Mesenchymal stem cell (in vitro differentiated cells and primary cell): ENCODE measurements around the gene ZBTB7B.
A peak's percentile ranks its signal among the peaks of the same experiment; 100 is the strongest.

Experiments
- DNase-seq: peaks from one replicate; pipeline ENCODE4 v3.0.0-alpha.2; 2013
- H2AFZ ChIP-seq: one replicate; pipeline ENCODE4 v1.6.1; 2013; ENCODE audit warnings: low read depth, mild to moderate bottlenecking, control low read depth, inconsistent platforms, low read length, moderate library complexity
- H2AK5ac ChIP-seq: 2 replicates; pipeline ENCODE4 v1.6.1; 2013; ENCODE audit warnings: low read length, moderate library complexity, mild to moderate bottlenecking, inconsistent platforms; ENCODE audit not compliant: severe bottlenecking
- H2BK120ac ChIP-seq: one replicate; pipeline ENCODE4 v1.6.1; 2013; ENCODE audit warnings: low read depth, mild to moderate bottlenecking, inconsistent platforms, low read length, moderate library complexity
- H2BK12ac ChIP-seq, 2 experiments: one replicate each; pipeline ENCODE4 v1.6.1; 2013; ENCODE audit warnings: inconsistent platforms in 2 of 2, low read length in 2 of 2, mild to moderate bottlenecking in 2 of 2, moderate library complexity in 2 of 2, control low read depth in 1 of 2
- H2BK15ac ChIP-seq: one replicate; pipeline ENCODE4 v1.6.1; 2013; ENCODE audit warnings: mild to moderate bottlenecking, low read depth, inconsistent platforms; ENCODE audit not compliant: poor library complexity, severe bottlenecking
- H2BK5ac ChIP-seq: 2 replicates; pipeline ENCODE4 v1.6.1; 2013; ENCODE audit warnings: low read depth, mild to moderate bottlenecking, low read length, control low read depth, inconsistent platforms; ENCODE audit not compliant: poor library complexity, severe bottlenecking
- H3K14ac ChIP-seq, 2 experiments: one replicate each; pipeline ENCODE4 v1.6.1; 2013; ENCODE audit warnings: inconsistent platforms in 2 of 2, low read length in 2 of 2, control low read depth in 1 of 2, mild to moderate bottlenecking in 1 of 2, moderate library complexity in 1 of 2
- H3K18ac ChIP-seq, 2 experiments: one replicate each; pipeline ENCODE4 v1.6.1; 2013; ENCODE audit warnings: inconsistent platforms in 2 of 2, low read length in 2 of 2, control low read depth in 1 of 2, low read depth in 1 of 2, mild to moderate bottlenecking in 1 of 2
- H3K23ac ChIP-seq, 2 experiments: one replicate each; pipeline ENCODE4 v1.6.1; 2013; ENCODE audit warnings: inconsistent platforms in 2 of 2, low read length in 2 of 2, mild to moderate bottlenecking in 2 of 2, moderate library complexity in 2 of 2, control low read depth in 1 of 2
- H3K27ac ChIP-seq: 2 replicates; pipeline ENCODE4 v1.5.1; 2013; ENCODE audit warnings: mild to moderate bottlenecking, moderate library complexity, low read length, control low read depth, inconsistent platforms; ENCODE audit not compliant: poor library complexity, severe bottlenecking
- H3K27me3 ChIP-seq, 2 experiments: 2 replicates each; pipeline versions ENCODE4 v1.6.1 to v1.7.0; 2013; ENCODE audit warnings: low read length in 2 of 2, mild to moderate bottlenecking in 2 of 2, moderate library complexity in 2 of 2, control low read depth in 1 of 2, inconsistent platforms in 1 of 2; ENCODE audit not compliant: control insufficient read depth in 1 of 2, insufficient read depth in 1 of 2
- H3K36me3 ChIP-seq, 2 experiments: 2 replicates each; pipeline versions ENCODE4 v1.6.1 to v1.7.0; 2013; ENCODE audit warnings: low read length in 2 of 2, control low read depth in 1 of 2, inconsistent platforms in 1 of 2, low read depth in 1 of 2, mild to moderate bottlenecking in 1 of 2; ENCODE audit not compliant: insufficient read depth in 2 of 2, control insufficient read depth in 1 of 2
- H3K4ac ChIP-seq, 2 experiments: one replicate each; pipeline ENCODE4 v1.6.1; 2013; ENCODE audit warnings: inconsistent platforms in 2 of 2, low read length in 2 of 2, mild to moderate bottlenecking in 2 of 2, moderate library complexity in 2 of 2, control low read depth in 1 of 2, low read depth in 1 of 2
- H3K4me1 ChIP-seq: 2 replicates; pipeline ENCODE4 v1.6.1; 2013; ENCODE audit warnings: low read depth, low read length, control low read depth; ENCODE audit not compliant: control insufficient read depth, insufficient read depth
- H3K4me2 ChIP-seq: 2 replicates; pipeline ENCODE4 v1.6.1; 2013; ENCODE audit warnings: low read length, mild to moderate bottlenecking, inconsistent platforms; ENCODE audit not compliant: poor library complexity, severe bottlenecking
- H3K4me3 ChIP-seq, 2 experiments: 2 replicates each; pipeline versions ENCODE4 v1.5.1 to v1.7.0; 2013; ENCODE audit warnings: low read length in 2 of 2, mild to moderate bottlenecking in 2 of 2, control low read depth in 1 of 2, low read depth in 1 of 2; ENCODE audit not compliant: insufficient read depth in 1 of 2
- H3K79me1 ChIP-seq: replicated peaks from 2 replicates; pipeline ENCODE4 v1.6.1; 2013; ENCODE audit warnings: mild to moderate bottlenecking, control low read depth, low read length, inconsistent platforms; ENCODE audit not compliant: poor library complexity, severe bottlenecking
- H3K9ac ChIP-seq: 2 replicates; pipeline ENCODE4 v1.7.0; 2013; ENCODE audit warnings: mild to moderate bottlenecking, low read length, moderate library complexity
- H3K9me3 ChIP-seq: 2 replicates; pipeline ENCODE4 v1.7.0; 2013; ENCODE audit warnings: mild to moderate bottlenecking, low read length; ENCODE audit not compliant: control insufficient read depth
- H4K8ac ChIP-seq: one replicate; pipeline ENCODE4 v1.6.1; 2013; ENCODE audit warnings: inconsistent platforms, mild to moderate bottlenecking, low read length, moderate library complexity
- H4K91ac ChIP-seq: one replicate; pipeline ENCODE4 v1.6.1; 2013; ENCODE audit warnings: mild to moderate bottlenecking, low read length, inconsistent platforms
- WGBS: methylation state at CpG from one replicate; pipeline ENCODE4 v1.1.7; 2013; ENCODE audit warnings: mixed read lengths; 5-methylcytosine and 5-hydroxymethylcytosine counted together

ZBTB7B gene

GRCh38 chr1:154988058-154988954 lies 14.3 kb upstream of the ZBTB7B start:
- no peak for DNase-seq
- H3K23ac ChIP-seq, result no peak overlapping the region

GRCh38 chr1:154989195-154989860 lies 13.3 kb upstream of the ZBTB7B start:
- H2BK12ac ChIP-seq, result no peak overlapping the region
- no peak overlapping the region for H2BK5ac ChIP-seq
- no peak for DNase-seq
- peaks cover 45 to 52% of the 10 kb centered on the region in 2 experiments for H3K36me3 ChIP-seq
- no peak overlapping the region for H3K4me3 ChIP-seq
- H4K8ac ChIP-seq, result no peak overlapping the region
- no peak overlapping the region for H2BK120ac ChIP-seq
- H3K9me3 ChIP-seq, result no peaks in the 10 kb centered on the region
- no peak overlapping the region for H3K18ac ChIP-seq
- H2AFZ ChIP-seq, result no peak overlapping the region
- H3K27ac ChIP-seq, result no peak overlapping the region
- no peak overlapping the region for H3K4me2 ChIP-seq
- no peak overlapping the region for H3K14ac ChIP-seq
- H2AK5ac ChIP-seq, result no peak overlapping the region
- H3K79me1 ChIP-seq, result peaks cover 32% of the 10 kb centered on the region
- H3K27me3 ChIP-seq, result no peaks in the 10 kb centered on the region
- no peak overlapping the region for H3K23ac ChIP-seq
- H4K91ac ChIP-seq, result peak overlapping the region; percentile 16
- H3K9ac ChIP-seq, result no peak overlapping the region
- WGBS, result 100% methylated on average over 1 of the region's 3 CpGs
- no peak overlapping the region for H2BK15ac ChIP-seq
- no peak overlapping the region for H3K4ac ChIP-seq
- H3K4me1 ChIP-seq, result peaks cover 24% of the 10 kb centered on the region

More at GRCh38 chr1:154988058-154988954, 14.3 kb upstream of the ZBTB7B start:
- Histone ChIP-seq H4K8ac (no peak overlapping the region), H3K79me1 (peaks cover 32% of the 10 kb centered on the region), H2AK5ac (no peak overlapping the region), H3K18ac (no peak overlapping the region), H2AFZ (no peak overlapping the region), H3K4me1 (peaks cover 23% of the 10 kb centered on the region), H3K36me3 (peaks cover 45 to 48% of the 10 kb centered on the region in 2 experiments), H3K4ac (no peak overlapping the region), H3K9ac (no peak overlapping the region), H3K4me3 (no peak overlapping the region), H2BK120ac (no peak overlapping the region), H3K27me3 (no peaks in the 10 kb centered on the region), H4K91ac (no peak overlapping the region), H3K9me3 (no peaks in the 10 kb centered on the region), H2BK12ac (no peak overlapping the region), H3K4me2 (no peak overlapping the region), H3K14ac (no peak overlapping the region), H2BK5ac (no peak overlapping the region), H3K27ac (no peak overlapping the region), H2BK15ac (no peak overlapping the region)
- 94% methylated on average over 17 of the region's 17 CpGs for WGBS

- H2AK5ac ChIP-seq, result no peak overlapping the region
- H2BK5ac ChIP-seq, result no peak overlapping the region
- H2AFZ ChIP-seq, result no peak overlapping the region
- peaks cover 31% of the 10 kb centered on the region for H3K79me1 ChIP-seq
- H3K4me1 ChIP-seq, result peaks cover 22% of the 10 kb centered on the region
- no peak overlapping the region for H4K8ac ChIP-seq
- DNase-seq, result no peak
- H3K18ac ChIP-seq, result no peak overlapping the region
- H3K27me3 ChIP-seq, result no peaks in the 10 kb centered on the region
- peak overlapping the region; percentile 11 for H4K91ac ChIP-seq
- H3K23ac ChIP-seq, result no peak overlapping the region
- no peak overlapping the region for H3K4ac ChIP-seq
- no peaks in the 10 kb centered on the region for H3K9me3 ChIP-seq
- no peak overlapping the region for H2BK120ac ChIP-seq
- peaks cover 45 to 52% of the 10 kb centered on the region in 2 experiments for H3K36me3 ChIP-seq
- no peak overlapping the region for H3K4me2 ChIP-seq
- 96% methylated on average over 8 of the region's 8 CpGs for WGBS
- H3K14ac ChIP-seq, result no peak overlapping the region
- H3K9ac ChIP-seq, result no peak overlapping the region
- H3K27ac ChIP-seq, result no peak overlapping the region
- H2BK15ac ChIP-seq, result no peak overlapping the region
- no peak overlapping the region for H2BK12ac ChIP-seq
- no peak overlapping the region for H3K4me3 ChIP-seq
These were observed 12.3 kb upstream of the ZBTB7B start for GRCh38 chr1:154990276-154990675.
